GM18517 (cell line): ENCODE data around the gene E2F6.

Source experiments
- ATAC-seq: cut with Tn5 transposase; IDR thresholded peaks from one replicate; pipeline ENCODE4 v1.9.1; 2021; ENCODE audit warnings: mild to moderate bottlenecking, moderate library complexity; ENCODE audit not compliant: unreplicated experiment

The E2F6 gene

DNA sequence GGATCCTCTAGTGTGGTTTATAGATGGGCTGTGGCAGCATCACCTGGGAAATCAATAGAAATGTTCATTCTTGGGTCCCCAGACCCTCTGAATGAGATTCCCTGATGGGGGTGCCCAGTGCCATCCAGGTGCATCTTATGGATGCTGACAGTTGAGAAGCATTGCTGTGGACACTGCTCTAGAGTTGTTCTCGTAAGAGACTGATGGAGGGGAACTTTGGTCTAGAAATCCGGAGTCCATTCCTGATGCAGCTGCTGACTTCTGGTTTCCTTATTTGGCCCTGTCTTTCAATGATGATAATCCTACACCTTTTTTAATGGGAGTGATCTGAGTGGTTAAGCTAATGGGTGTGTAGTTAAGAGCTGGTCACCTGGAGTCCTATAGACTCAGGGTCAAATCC, 28.3 kb upstream of the E2F6 start:
- no peak for ATAC-seq

DNA sequence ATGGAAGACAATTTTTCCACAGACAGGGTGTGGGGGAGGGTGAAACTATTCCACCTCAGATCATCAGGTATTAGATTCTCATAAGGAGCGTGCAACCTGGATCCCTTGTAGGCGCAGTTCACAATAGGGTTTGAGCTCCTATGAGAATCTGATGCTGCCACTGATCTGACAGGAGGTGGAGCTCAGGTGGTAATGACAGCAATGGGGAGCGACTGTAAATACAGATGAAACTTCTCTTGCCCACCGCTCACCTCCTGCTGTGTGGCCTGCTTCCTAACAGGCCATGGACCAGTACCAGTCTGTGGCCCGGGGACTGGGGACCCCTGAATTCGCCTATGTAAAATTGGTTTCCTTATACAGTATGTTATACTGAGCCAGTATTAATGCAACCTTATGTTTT, 27.3 kb upstream of the E2F6 start:
- ATAC-seq, result no peak

DNA sequence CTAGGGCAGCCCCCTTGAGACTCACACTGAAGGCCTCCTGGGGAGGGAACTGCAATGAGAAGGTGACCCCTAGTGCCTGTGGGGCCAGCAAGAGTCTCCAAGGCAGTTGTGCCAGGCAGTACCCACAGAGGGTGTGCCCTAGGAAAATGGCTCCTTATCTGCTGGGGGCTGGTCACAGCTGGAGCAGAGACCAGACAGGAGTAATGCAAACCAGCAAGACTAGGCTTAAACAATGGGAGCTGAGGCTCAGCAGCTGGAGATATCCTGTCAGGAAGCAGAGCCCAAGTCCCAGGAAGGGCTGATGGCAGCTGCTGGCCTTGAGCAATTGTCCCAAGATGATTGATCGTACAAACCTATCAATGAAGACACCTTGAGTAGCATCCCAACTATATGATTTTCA, 26.8 kb upstream of the E2F6 start:
- ATAC-seq, result no peak

DNA sequence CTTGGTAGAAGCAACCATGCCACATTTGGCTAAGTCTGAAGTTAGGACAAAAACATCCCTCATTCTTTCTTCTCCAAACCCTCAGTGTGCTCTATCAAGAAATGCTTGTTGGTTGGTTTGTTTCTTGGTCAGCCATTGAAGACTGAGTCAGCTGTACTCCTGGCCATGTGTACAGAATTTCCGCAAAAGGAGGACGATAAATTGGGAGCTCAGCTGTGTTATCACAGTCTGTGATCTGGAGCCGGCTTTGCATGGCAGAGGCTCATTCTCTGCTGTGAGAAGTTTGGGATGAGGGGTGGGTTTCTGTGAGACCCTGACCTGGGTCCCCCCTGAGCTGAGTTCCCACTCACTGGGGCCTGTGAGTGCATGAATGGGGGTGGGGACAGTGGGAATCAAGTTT, 26.3 kb upstream of the E2F6 start:
- ATAC-seq, result no peak

DNA sequence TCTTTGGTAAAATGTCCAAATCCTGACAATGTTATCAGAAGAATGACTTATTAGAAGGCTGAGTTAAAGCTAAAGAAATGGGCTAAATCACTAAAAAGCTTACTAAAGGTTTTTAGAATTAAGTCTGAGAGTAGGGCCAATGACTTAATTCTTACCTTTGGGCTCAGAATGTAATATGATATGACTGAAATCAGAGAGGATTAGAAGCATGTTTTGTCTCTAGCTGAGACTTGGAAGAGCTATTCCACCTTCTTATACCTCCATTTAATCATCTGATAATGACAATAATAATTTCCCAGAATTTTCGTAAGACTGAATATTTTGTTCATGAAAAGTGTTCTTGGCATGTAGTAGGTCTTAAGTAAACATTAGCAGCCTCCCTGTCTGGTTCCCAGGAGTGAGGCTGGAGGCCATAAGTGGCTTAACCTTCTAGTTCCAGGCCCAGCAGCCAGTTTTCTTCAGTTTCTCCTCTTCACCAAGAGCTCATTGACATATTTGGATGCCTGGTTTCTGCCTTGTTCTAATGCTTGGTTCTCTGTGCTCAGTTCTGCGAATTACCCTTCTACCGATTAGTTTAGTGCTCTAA, 25.5 kb upstream of the E2F6 start:
- ATAC-seq, result no peak

DNA sequence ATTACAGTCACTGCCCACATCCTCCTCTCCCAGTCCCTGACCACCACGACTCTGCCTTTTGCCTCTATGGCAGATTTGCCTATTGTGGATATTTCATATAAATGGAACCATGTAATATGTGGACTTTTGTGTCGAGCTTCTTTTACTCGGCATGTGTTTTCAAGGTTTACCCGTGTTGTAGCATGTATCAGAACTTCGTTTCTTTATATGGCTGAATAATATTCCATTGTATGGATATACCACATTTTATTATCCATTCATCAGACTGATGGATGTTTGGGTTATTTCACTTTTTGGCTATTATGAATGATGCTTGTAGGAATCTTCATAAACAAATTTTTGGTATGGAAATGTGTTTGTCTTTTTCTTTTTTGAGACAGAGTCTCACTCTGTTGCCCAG, 24.2 kb upstream of the E2F6 start:
- no peak for ATAC-seq

DNA sequence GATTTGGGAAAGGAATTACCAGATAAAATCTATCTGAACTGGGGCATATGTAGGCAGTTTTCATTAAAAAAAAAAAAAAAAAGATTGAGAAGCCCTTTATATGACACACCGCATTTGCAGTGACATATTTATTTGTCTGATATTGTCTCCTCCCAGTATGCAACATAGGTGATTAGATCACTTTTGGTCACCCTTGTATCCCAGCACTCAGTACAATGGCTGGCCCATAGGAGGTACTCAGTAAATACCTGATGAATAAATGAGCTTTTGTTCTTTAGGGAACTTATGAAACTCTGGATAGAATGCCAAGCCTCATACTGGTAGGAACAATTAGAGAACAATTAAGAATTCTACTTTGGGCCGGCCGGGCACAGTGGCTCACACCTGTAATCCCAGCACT, 22.8 kb upstream of the E2F6 start:
- no peak for ATAC-seq

DNA sequence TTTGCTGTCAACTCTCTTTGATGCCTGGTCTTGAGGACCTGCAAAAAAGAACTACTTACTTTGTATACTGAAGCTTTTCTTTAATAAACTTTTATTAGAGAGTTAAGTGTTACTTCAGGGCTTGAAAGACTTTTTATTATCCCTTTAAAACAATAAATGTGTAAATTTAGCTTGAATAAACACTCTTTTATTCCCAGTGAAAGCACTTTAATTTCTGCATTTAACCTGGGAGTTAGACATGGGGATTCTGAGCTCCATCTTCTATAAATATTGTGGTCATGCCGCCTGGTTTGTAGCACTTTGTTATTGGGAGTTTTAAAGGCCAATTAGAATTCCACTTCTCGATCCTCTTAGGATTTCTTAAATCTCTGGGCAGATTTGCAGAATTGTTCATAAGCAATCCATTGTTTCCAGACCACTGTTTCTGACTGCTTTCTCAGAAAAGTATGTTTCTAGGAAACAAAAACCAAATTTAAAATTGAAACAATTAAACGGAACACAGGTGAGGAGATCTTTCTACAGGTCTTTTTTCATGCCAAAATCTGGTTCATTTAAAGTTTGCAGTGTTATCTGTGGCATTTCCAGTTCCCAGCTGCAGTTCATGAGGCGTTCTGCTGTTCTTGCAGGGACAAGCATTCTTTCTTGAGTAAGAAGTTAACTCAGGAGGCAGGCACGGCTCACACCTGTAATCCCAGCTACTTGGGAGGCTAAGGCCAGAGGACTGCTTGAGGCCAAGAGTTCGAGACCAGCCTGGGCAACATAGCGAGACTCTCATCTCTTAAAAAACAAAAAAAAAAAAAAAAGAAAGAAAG, 18.1 kb upstream of the E2F6 start:
- ATAC-seq, result no peak

DNA sequence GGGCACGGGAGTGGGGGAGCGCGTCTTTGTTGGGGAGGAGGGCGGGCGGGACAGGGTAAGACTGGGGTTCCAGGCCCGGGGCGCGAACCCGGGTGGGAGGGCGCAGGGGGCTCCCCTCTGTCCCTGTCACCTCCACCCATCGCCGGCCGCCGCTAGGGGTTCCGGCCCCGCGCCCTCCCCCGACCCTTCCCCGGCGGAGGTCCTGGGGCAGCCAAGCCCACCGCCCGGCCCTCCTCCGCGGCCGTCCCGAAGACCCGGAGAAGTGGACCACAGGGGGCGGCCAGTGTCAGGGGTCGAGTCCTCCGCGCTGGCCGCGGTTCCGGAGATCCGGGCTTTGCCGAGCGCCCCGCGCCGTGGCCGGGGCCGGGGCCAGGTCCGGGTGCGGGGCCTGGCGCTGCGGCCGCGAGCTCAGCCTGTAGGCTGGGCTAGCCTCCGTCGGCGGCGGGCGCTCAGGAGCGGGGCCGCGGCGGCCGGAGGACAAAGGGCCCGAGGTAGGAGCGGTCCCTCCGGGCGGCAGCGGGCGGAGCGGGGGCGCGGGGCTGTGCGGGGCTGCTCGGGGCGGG, 16.6 kb upstream of the E2F6 start:
- no peak for ATAC-seq

DNA sequence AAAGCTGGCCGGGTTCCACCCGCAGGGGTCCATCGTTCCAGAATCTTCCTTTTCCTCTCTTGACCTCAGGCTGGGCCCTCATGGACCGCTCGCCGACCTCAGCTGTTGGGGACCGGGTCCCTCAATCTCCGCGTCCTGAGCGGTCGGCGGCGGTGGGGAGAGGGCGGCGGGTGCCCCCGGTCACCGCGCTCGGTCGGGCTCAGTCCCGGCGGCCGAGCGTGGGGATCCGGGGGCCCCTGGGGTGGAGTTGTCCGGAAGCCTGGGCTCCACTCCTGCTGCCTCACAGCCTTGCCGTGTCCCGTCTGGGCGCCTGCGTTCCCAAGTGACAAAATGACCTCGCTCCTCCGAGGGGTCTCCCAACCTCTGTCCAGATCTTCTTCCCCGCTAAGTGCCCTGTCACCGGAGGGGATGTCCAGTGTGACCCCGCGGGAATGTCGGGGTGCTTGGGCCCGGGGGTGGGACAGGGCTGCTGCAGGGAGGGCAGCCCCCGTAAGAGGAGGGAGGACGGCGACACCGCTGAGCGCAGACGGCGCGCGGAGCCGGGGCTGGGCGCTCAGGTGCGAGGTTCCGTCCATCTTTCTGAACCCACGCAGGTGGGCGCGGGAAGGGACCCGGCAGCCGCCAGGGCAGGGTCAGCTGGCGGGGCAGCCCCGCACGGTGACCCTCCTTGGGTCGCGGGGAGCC, 16.0 kb upstream of the E2F6 start:
- ATAC-seq, result no peak

DNA sequence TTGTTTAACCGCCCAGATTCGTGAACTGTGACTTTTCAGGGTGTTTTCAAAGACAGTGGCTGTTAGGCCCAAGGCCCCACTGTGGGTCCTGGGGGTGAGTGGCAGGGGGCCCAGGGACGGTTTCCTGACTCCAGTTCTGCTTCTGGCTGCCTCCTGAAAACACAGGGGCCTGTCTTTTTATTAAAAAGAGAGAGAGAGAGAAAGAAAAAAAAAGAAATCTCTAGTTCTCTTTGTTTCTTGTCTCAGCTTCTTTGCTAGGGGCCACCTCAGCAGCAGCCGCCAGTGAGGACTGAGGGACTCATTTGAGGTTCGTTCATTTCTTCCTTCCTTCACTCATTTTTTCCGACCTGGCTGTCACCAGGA, 15.4 kb upstream of the E2F6 start:
- ATAC-seq, result no peak

DNA sequence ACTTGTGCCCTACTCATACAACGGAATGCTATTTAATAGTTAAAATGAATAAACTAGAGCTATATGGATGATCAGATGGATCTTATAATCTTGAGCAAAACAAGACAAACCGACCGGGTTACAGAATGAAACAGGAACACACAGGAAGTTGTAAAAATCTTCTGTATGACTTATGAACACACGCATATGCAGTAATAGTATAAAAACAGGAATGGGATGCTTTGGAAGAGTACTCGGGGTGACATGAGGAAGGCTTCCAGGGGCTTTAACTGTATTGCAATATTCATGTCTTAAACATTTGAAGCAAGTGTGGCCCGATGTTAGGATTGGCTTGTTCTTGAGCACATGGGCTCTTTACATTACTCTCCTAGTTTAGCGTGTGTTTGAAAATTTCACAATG, 14.9 kb upstream of the E2F6 start:
- no peak for ATAC-seq

DNA sequence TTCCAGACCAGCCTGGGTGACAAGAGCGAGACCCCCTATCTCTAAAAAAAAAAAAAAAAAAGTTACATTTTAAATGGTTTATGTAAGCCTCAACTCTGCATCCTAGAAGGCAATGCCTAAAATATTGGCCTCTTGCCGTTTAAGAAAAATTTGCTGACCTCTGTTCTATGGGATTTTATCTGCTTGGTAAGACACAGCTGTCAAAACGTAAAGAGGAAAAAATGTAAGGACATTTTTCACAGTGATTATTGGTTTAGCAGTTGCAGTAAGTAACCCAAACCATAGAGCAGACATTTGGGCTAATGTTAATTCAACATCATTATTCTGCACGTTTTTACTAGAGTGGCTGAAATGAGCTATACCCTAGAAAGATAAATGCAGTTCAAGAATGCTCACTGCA, 14.4 kb upstream of the E2F6 start:
- ATAC-seq, result no peak

DNA sequence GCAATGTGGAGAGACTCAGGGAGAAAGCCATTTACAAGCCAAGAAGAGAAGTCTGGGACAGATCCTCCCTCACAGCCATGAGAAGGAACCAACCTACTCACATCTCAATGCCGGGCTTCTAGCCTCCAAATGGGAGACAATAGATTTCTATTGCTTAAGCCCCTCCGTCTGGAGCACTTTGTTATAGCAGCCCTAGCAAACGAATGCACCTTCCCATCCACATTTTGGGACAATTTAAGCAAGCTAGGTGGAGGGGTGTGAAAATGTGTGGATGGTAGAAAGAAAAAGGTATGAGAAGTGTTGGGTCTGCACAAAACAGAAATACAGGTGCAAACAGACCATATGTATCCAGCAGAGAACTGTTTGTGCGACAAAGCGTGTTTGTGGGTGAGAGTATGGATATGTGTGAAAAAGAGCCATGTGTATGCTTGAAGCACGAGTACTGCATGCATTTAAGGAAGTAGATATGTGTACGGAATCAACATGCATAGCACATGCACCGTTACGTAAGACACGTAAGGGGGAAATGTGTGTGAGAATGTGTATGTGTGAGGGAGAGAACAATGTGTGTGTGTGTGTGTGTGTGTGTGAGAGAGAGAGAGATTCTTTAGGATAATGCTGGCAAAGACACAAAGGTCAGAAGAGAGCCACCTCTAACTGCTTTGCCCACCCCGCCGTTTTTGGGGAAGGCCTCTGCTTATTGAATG, 13.1 kb upstream of the E2F6 start:
- ATAC-seq, result no peak

DNA sequence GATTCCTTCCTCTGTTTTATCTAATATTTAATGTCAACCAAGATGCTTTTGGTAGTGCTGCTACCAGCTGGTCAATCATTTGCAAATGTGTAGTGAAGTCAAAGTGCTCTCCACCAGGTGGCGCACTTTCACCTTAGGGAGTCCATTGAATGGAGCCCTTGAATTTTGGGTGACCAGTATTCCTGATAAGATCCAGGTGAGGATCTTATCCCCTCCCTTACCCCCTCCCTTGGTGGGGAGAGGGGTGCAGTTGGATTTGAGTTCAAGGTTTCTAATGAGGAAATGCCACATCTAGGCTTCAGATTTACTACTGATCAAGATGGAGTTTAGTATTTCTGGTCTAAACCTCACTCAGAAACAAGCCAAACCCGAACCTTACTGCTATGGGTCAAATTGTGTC, 12.0 kb upstream of the E2F6 start:
- ATAC-seq, result peak; percentile 76

DNA sequence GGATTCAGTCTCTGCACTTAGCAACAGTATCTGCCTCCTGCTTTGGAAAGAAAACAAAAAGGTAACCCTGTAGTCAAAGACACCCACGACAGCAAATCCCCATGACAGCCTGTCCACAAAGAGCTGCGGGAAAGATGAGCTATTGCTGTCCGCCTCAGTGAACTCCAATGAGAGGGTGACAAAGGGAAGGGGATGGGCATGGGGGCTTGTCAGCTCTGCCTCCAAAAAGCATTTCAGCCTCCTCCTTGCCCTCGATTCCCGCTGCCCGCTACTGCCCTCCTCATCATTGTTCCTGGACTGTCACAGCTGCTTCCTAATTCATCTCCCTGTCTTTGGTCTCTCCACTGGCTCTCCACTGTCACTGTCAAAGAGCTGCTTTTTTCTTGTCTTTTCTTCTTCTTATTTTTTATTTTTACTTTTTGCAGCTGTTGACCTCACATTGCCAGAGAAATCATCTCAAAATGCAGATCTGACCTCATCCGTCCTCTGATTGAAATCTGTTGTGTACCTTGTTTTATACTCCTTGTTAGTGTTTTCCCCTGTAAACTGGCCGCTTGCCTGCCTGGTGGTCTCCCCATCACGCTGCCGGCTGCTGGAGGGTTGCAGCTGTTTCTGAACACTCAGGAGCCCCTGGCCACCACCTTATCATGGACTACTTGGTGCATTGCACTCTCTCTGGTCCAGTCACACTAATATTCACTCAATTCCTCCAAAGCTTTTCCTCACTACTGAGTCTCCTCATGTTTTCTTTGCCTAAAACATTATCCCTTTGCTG, 7.9 kb upstream of the E2F6 start:
- no peak for ATAC-seq

DNA sequence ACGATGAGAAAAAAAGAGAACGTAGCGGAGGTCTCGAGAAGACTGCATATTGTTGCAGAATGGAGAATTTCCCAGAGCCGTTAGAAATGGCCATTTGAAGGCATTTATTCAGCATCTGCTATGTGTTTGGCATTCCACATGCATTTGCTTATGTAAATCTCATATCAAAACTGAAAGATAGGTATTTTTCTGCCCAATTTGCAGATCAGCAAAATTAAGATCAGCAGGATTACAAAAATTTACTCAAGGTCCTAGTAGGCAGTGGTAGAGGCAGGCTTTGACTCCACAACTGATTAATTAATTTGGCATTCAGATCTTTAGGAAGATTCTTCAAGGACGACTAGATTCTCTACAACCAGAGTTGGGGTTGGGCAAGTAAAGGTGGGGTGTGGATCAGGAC, 1.8 kb upstream of the E2F6 start:
- ATAC-seq, result no peak

DNA sequence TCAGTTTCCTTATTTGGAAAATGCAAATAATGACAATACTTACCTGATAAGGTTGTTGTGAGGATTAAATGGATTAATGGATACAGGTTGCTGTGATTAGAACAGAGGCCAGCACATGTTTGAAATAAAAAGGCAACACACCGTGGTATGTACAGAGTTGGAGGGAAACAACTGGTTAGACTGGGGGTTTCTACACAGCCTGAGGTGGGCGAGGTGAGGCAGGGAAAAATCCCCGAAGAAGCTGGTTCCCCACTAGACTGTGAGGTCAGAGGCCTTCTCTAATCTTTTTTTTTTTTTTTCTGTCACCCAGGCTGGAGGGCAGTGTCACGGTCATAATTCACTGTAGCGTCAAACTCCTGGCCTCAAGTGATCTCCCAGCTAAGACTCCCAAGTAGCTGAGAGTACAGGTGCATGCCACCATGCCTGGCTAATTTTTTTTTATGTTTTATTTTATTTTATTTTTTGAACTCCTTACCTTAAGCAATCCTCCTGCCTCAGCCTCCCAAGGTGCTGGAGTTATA, 1.2 kb upstream of the E2F6 start:
- ATAC-seq, result no peak

DNA sequence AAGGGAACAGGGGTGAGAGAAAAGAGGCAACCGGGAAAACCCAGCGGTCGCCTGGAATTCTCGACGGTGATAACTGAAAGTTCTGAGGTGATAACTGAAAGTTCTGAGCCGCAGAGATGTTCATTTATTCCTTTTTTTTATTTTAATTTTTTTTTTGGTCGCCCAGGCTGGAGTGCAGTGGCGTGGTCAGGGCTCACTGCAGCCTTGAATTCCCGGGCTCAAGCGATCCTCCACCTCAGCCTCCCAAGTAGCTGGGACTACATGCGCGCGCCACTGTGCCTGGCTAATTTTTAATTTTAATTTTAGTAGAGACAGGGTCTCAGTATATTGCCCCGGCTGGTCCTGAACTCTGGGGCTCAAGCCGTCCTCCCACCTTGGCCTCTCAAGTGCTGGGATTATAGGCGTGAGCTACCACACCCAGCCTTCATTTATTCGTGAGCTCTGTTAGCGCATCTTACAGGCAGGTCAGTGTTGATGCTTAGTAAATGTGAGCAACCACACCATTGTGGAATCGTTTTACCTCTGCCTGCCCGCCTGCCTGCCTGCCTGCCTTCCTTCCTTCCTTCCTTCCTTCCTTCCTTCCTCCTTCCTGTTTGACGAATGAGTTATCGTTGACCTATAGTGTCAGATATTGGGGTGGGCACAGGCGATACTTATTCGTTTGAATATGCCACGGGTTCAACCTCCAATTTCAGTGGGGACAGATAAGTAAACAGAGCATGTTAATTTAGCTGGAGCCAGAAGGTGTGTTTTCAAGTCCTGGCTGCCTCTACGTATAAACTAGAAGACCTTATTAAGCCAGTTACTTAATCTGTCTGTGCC, 557 bp upstream of the E2F6 start:
- peak; percentile 27 for ATAC-seq

DNA sequence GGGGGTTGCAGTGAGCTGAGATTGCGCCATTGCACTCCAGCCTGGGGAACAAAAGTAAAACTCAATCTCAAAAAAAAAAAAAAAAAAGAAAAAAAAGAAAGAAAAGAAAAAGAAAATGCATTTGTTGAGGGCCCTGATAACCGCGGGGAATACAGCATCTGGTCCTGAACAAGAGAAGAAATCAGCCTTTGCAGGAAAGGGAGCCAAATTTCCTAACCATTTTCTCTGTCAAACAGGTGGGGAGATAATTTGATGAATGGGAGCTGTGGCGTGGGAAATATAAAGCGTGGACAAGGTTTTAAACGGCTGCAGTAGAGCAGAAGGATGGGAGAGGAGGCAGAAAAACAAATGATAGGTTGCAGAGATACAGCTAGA, 864 bp downstream of the E2F6 start:
- ATAC-seq, result no peak
